NCI-H2107 (cell line): ENCODE results near the gene AGBL5.
"Not testable (repeated sequence)": the region's sequence is repeated elsewhere in the genome, so short reads cannot be mapped to it uniquely, and the experiment has no call there.

ENCODE experiments used
- DNase-seq: peaks from one replicate; lab custom pipeline; 2025; lab: John Stamatoyannopoulos, UW

Gene AGBL5

GRCh38 chr2:27053776-27054175 is 2.3 kb downstream of the AGBL5 start:
- DNase-seq, result no peak

- DNase-seq, result no peak
Measured at GRCh38 chr2:27054721-27055120, 3.3 kb downstream of the AGBL5 start.

GRCh38 chr2:27057184-27057583 is 5.7 kb downstream of the AGBL5 start:
- DNase-seq, result no peak

GRCh38 chr2:27058210-27058609 is 6.7 kb downstream of the AGBL5 start:
- no peak for DNase-seq

- no peak for DNase-seq
Measured at GRCh38 chr2:27059141-27059820, 7.8 kb downstream of the AGBL5 start.

GRCh38 chr2:27060323-27060722 is 8.9 kb downstream of the AGBL5 start:
- DNase-seq, result no peak

- DNase-seq, result no peak
Measured at GRCh38 chr2:27065128-27065527, 13.7 kb downstream of the AGBL5 start.

GRCh38 chr2:27067385-27067784 is 15.9 kb downstream of the AGBL5 start:
- DNase-seq, result no peak

- DNase-seq, result no peak
Measured at GRCh38 chr2:27069436-27069835, 18.0 kb downstream of the AGBL5 start.

- DNase-seq, result no peak
Measured at GRCh38 chr2:27069961-27070618, 18.6 kb downstream of the AGBL5 start.

- no peak for DNase-seq
Measured at GRCh38 chr2:27070653-27071276, 19.3 kb downstream of the AGBL5 start.

- DNase-seq, result peak; percentile 65
Measured at GRCh38 chr2:27071277-27071989, 20.0 kb downstream of the AGBL5 start, which contains the start of gene OST4. Gene OST4 (minus strand): TSS chr2:27071654.

- no peak for DNase-seq
Measured at GRCh38 chr2:27071990-27072830, 20.7 kb downstream of the AGBL5 start.

GRCh38 chr2:27072920-27073319 is 21.5 kb downstream of the AGBL5 start:
- DNase-seq, result no peak

- no peak for DNase-seq
Measured at GRCh38 chr2:27073782-27074181, 22.3 kb downstream of the AGBL5 start.

- no peak for DNase-seq
Measured at GRCh38 chr2:27074738-27075565, 23.5 kb downstream of the AGBL5 start.

GRCh38 chr2:27075566-27075871 is 24.1 kb downstream of the AGBL5 start:
- DNase-seq, result not testable (repeated sequence)

- no peak for DNase-seq
Measured at GRCh38 chr2:27076323-27076722, 24.9 kb downstream of the AGBL5 start.

- DNase-seq, result no peak
Measured at GRCh38 chr2:27077231-27077630, 25.8 kb downstream of the AGBL5 start.

GRCh38 chr2:27078267-27079194 is 27.1 kb downstream of the AGBL5 start, which contains the start of gene EMILIN1:
Gene EMILIN1 (plus strand): TSS chr2:27078615. CDS start chr2:27079066, 451 bp downstream.
- no peak for DNase-seq
